Myocyte (in vitro differentiated cells): ENCODE measurements around the gene ARMS2. TPM values are rescaled to one million over a fixed set of nuclear protein-coding genes. Genes with fewer than 3 reads are reported as not detected.

Experiments used
- DNase-seq: peaks from one replicate; pipeline ENCODE4 v3.0.0-alpha.2; 2012; ENCODE audit warnings: low read depth
- microRNA-seq: library from miRNA; unstranded; fragments of <30 nt; microRNA quantifications from one replicate; pipeline ENCODE4, GENCODE V29; 2016
- total RNA-seq: library from RNA; depleted of rRNA; stranded (reverse); fragments of >200 nt; gene quantifications from 2 replicates; pipeline ENCODE4 v1.2.3, GENCODE V29; 2014

Gene ARMS2
- total RNA-seq, 1 donor from 2014 or later: not detected

DNA sequence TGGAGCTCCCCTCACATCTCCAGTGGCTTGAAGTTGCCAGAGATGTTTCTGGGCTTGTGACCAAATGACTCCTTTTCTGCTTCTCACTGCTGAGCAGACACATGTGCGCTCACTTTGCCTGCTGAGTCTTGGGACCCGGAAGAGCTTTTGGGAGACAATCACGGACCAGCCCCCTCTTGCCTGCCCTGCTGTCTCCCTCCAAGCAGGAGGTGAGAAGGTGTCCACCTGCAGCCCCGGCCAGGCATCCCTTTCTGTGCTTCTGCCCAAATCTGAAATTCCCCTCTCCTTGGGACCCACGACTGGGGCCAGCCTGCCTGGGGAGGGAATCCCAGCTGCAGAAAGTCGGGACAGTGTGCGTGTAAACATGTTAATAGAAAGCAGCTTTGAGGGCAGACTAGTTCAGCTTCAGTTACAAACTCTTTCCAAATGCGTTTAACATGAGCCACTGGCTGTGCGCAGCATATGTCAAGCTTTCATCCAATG, 38.6 kb downstream of the ARMS2 start:
- DNase-seq: no peak

DNA sequence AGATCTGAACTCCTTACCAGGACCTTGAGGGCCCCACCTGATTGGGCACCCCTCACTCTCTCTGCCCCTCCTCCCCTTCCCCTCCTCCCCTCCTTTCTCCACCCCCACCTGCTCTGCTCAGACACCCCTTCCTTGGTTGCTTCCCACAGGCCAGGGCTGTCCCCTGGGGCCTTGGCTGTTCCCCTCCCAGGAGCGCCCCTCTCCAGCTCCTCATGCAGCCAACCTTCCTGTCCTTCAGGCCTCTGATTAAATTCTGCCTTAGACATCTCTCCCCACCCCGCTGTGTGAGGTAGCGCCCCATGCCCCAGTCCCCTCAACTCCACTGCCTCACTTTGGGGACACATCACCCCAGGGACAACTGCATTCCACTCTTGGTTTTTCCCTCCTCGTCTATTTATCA, 39.3 kb downstream of the ARMS2 start:
- no peak for DNase-seq

DNA sequence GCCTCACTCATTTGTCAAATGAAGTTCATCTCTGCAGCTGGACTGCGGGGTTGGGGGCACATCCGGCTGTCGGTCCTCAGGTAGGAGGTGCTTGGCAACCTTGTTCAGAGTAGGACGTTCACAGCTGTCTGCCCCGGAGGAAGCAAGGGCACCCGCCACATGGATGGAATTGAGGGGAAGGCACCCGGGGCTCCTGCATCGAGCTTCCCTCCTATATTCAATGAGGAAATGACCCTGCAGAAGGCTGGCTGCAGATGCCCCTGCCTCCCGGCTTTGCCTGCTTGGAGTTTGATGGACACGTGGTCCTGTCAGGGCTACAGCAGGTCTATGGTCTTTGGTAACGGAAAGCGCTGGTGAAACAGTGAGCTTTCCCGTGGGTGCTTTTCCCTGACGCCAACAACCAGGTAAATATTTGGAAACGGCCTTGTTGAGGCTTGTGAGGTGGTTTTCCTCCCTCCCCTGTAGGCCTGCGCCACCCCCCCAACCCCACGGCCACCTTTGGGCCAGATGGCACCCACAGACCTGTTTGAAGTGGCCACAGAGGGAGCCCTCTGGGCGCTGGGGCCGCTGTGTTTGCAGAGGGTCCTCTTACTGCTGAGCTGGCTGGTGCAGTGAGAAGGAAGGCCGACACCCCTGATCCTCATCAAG, 39.8 kb downstream of the ARMS2 start:
- no peak for DNase-seq

DNA sequence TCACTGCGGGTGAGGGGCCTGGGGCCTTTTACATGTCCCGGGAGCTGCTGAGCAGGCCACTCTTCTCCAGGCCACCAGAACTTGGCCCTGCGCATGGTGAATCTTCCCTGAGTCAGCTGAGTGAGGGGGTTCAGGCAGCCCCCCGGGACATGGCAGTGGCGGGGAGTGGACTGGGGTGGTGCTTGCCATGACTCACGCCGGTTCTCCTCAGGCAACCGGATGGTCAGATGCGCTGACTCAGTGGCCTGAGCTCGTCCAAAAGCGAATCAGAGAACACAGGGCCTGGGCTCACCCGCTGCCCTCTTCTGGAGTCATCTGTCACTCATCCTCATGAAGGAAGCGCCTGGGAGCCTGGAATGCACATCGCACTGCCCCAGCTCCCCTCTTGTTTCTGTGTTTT, 40.4 kb downstream of the ARMS2 start:
- DNase-seq: peak; percentile 96

DNA sequence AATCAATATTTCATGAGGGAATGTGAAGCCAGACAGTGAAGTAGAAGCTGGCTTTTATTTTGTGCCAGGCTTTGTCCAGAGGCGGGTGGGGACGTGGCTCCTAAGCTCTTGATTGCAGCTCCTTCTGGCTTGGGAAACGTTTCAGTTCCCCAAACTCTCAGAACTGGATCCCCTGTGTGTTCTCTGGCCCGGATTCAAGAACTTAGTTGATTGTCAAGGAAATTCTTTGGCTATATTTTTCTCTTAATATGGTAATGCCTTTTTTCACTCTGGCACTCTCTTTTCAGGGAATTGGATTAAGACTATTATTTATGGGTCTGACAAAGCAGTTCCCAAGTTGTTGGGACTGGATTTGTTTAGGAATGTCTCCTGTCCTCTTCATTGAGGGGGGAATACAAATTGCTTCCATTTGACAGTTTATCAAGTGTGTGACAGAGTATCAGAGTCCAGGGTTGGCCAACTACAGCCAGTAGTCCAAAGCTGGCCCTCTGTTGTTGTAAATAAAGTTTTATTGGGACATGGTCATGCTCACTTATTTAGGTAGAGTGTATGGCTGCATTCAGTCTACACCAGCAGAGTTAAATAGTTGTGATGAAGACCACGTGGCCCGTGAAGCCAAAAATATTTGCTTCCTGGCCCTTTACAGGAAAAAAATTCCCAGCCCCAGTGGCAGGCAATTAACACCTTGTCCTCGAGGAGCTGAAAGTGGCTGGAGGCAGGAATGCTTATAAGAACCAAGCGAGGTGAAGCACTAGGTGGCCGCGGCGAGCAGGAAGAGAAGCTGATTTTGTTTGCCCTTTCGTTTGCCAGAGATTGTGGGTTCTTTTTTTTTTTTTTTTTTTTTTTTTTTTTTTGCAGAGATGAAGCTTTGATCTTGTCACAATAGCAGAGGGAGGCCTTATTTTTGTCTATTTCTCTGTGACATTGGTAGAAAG, 41.2 kb downstream of the ARMS2 start:
- peak; percentile 85 for DNase-seq

DNA sequence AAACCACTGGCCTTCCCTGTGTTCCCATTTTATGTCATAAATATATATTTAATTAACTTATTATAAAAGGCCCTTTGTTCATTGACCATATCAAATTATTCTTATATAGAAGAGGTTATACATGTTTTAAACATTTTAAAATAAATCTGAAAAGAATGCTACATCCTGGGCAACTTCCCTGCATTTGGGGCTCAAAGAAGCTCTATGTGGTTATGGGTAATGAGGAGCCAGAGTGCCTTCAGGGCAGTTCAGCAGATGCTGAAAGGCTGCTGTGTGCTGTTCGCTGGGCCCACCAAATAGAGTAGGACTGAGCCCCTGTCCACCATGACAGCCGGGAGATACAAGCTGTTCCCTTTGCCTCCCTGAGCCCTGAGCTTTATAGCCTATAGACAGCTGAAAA, 42.8 kb downstream of the ARMS2 start:
- DNase-seq: no peak

DNA sequence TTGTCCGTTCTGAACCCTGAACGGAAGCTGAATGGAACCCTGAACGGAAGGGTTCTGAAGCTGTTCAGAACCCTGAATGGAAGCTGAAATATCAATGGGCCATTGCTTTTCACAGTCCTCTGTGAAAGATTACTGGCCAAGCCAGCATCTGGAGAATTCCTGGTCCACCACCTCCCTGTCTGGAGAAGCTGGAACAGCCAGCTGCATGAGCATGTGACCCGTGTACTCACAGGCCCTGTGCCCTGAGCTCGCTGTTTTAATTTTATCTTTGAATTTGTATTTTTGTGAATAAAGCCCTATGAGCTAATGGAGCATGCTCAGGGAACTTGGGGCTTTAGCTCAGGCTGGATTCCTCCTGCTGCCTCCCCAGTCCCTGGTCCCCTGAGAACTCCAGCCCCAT, 44.1 kb downstream of the ARMS2 start:
- peak; percentile 63 for DNase-seq

DNA sequence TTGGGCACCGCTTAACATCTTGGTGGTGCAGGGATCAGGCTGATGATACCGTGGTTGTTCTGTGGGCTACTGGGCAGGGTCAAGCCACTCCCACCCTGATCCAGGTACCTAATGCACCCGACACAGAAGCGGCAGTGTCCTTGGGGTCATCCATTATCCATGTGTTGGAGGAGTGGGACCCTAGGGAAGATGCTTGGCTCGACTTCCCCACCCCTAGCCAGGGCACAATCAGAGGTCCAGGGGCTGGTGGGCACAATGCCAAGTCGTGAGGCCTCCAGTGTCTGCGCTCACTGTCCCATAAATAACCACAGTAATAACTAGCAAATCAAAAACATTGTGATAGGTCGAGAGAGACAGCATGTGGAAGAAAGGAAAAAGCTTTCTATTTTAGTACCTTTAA, 44.6 kb downstream of the ARMS2 start:
- no peak for DNase-seq

DNA sequence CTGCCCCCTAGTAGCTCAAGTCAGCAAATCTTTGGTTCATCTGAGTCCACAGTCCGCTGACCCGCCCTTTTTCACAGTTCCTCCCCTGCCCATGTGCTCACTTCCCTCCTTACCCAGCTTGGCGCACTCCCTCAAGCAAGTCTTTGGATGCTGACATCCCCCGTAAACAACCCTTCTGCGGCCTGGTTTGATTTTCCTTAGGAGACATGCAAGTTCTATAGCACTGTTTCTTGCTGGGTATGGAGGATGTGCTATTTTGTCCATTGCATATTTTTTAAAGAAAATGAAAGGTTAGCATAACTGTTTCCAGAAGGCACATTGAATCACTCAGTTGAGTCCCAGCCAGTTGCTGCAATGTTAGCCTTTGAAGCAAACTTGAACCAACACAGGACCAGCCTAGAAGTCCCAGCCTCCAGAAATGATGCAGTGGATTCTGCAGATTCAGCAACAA, 45.1 kb downstream of the ARMS2 start:
- DNase-seq: no peak

DNA sequence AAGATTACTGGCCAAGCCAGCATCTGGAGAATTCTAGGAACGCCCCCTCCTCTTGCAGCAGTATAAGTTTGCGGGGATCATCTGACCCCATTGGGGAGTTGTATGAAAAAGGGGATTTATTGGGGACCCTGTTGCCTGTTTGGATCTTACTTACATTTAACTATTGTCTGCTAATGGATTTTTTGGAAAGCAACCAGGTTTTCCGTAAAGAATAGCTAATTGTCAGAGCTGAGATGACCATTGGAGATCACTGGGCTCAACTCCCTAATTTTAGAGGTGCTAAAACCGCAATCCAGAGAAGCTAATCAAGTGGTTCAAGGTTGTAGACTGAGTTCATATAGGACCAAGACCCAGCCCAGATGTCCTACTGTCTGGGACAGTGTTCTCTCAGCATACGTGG, 45.7 kb downstream of the ARMS2 start:
- DNase-seq: no peak

DNA sequence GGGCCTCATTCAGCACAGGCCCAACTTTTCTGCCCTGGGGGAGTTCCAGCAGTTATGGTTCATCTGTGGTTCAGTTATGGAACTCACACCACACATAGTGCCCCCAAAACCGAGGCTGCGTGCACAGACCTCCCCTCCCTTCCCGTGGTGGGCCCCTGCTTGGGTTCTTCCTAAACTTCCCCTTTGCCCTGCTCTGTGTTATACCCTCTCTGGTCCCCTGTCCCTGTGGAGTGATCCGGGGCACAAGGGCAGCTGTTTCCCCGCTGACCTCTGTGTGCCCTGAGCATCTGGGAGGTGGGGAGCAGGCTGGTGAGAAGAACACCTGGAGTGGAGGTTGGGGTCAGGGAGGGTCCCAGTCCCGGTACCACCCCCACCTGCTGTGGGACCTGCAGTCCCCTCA, 46.3 kb downstream of the ARMS2 start:
- no peak for DNase-seq

DNA sequence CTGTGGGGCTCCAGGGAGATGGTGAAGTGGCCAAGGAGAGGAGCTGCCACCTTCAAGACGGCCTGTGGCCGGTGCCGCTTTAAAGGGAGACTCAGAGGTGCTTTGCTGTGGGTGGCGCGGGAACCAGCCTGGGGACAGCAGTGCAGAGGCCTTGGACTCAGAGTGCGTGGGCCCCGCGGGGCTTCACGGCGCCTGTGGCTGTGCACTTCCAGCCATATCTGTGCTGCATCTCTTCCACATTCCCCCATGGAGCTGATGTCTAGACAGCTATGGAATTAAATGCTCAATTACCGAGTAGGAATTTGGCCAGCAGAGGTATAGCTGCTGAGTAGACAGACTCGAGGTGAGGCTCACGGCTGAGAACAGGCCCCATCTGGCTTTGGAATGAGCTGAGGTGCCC, 48.6 kb downstream of the ARMS2 start:
- no peak for DNase-seq

DNA sequence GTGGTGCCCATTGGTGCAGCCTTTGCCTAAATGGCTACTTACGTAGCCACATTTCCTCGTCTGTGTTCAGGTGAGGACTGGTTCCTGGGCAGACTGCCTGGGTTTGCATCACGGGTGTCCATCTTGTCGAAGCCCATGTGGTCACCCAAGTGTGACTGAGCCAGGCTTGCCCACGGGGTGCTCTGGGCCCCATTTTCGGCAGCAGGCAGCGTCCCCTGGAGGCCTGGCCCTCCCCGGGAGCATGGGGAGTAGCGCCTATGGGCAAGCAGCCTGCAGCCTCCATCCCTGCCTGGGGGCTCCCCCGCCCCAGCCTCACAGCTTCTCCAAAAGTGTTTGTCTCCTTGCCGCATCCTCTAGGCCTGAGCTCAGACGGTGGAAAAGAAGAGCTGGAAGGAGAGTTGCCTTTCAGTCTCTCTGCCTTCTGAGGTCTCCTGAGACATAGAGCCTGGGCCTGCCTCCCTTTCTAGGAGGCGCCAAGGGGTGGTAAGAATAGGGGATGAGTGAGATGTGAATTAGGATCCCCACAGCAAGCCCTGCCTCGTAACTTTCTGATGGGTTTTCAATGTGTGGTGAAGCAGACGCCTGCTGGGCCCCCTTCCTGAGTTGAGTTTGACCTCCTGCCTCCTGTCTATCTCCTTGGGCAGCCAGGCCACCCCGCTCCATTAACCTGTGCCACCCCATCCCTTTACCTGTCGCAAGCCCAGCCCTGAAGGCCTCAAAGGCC, 49.6 kb downstream of the ARMS2 start:
- no peak for DNase-seq

DNA sequence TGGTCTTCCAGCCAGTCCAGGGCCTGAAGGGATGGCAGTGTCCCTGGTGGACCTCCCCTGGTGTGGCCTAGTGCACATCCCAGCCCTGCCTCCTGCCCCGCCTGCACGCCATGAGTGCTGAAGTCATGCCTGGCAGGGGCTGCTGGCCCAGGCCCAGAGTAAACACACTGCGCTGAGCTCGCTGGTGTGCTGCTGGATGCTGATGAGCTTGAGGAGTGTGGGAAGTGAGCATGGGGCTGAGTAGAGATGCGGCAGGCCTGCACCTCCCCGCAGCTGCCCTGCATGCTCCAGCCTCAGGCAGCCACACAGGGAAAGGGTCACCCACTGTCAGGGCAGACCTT, 50.1 kb downstream of the ARMS2 start:
- peak; percentile 91 for DNase-seq

DNA sequence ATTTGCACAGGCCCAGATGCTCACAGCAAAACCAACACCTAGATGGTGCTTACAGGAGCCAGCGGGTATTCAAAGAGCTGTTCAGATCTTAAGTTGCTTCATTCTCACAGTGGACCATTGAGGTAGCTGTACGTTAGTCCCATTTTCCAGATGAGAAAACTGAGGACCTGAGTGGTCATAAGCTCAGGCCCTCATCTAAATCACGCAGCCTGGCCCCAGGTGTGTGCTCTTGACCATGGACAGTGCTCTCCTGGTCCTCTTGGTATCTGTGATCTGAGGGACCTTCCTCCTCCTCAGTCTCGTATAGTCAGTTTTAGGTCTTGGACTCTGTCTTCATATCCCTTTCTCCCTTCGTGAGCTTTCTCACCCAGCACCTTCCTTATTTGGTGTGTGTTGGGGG, 50.6 kb downstream of the ARMS2 start:
- DNase-seq: no peak

DNA sequence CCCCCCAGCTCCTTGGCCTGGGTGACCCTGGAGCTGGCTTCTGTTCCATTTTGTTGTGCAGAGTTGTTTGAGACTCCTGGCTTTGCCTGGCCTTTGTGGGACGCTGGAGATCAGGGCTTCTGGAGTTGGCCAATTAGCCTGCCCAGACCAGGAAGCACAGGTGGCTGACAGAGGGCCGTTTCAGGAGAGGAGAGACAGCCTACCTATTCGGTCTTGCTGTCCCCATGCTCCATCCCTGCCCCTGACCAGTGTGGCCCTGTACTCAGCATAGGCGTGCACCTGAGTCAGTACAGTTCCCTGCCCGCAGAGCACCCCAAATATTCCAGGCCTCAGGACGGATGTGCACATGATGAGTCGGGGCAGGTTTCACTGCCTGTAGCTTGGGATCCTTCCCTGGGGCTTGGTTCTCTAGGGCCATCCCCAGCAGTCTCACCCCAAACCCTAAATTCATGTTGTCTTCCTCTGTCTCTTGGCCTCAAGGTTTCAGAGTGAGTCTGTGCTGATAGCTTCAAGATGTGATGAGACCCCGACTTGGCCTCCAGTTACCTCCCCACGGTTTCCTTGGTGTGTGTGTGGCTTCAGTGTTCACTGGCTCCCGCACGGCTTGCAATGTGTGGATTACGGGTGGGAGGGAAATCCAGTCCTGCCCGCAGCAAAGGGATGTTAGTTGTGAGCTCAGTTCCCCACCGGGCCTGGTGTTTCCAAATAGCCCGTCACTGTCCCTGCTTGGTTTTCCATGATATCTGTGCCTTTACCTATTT, 51.6 kb downstream of the ARMS2 start:
- no peak for DNase-seq

Small RNA genes lying within 50 kb of the gene (microRNA-seq; reads per million reads assigned to microRNA genes)
- 0.48 reads per million for gene MIR3941

Other genes starting within 250 kb of the ARMS2 start
- 1.2 TPM in 1 of 2 replicates, not detected in the other for gene BTBD16, start 183.4 kb upstream of the ARMS2 start, total RNA-seq
- gene PLEKHA1, start 79.9 kb upstream of the ARMS2 start, total RNA-seq: 39.1 and 45.2 TPM in 2 replicates
- gene HTRA1, start 6.9 kb downstream of the ARMS2 start, total RNA-seq: 1,617 and 1,959 TPM in 2 replicates
- 93.9 and 289 TPM in 2 replicates for gene DMBT1, start 106.1 kb downstream of the ARMS2 start, total RNA-seq
- not detected in 2 replicates for gene C10orf120, start 245.2 kb downstream of the ARMS2 start, total RNA-seq